Stomach smooth muscle (tissue), 2 donors: ENCODE measurements around the gene WASF1.

Experiments used
- H3K27ac ChIP-seq: one replicate; pipeline ENCODE4 v1.7.0; 2013; ENCODE audit warnings: mild to moderate bottlenecking, low read length, inconsistent platforms
- H3K27me3 ChIP-seq, 2 donors: one replicate each; pipeline ENCODE4 v1.7.0; 2013; ENCODE audit warnings: low read length in 2 of 2; ENCODE audit not compliant: insufficient read depth in 2 of 2, control insufficient read depth in 1 of 2
- H3K36me3 ChIP-seq, 2 donors: one replicate each; pipeline ENCODE4 v1.7.0; 2013; ENCODE audit warnings: low read length in 2 of 2; ENCODE audit not compliant: control insufficient read depth in 2 of 2, insufficient read depth in 2 of 2
- H3K4me1 ChIP-seq: one replicate; pipeline ENCODE4 v1.7.0; 2013; ENCODE audit warnings: low read length; ENCODE audit not compliant: control insufficient read depth, insufficient read depth
- H3K4me3 ChIP-seq, 2 donors: one replicate each; pipeline ENCODE4 v1.7.0; 2013; ENCODE audit warnings: low read length in 2 of 2
- H3K9ac ChIP-seq, 2 donors: one replicate each; pipeline ENCODE4 v1.7.0; 2013; ENCODE audit warnings: low read length in 2 of 2, mild to moderate bottlenecking in 1 of 2
- H3K9me3 ChIP-seq, 2 donors: one replicate each; pipeline ENCODE4 v1.7.0; 2013; ENCODE audit warnings: low read length in 2 of 2; ENCODE audit not compliant: control insufficient read depth in 2 of 2
- donor health status: healthy.
- donor health status: Pancreatic carcinoma.

Gene WASF1

GRCh38 chr6:110179406-110180227 lies at the start of gene WASF1:
TSS of gene WASF1 (minus strand) at chr6:110179670. CDS start at chr6:110127601, 52,069 bp downstream.
- no peaks in the 10 kb centered on the region for H3K27me3 ChIP-seq
- H3K4me1 ChIP-seq: peaks cover 25% of the 10 kb centered on the region

DNA sequence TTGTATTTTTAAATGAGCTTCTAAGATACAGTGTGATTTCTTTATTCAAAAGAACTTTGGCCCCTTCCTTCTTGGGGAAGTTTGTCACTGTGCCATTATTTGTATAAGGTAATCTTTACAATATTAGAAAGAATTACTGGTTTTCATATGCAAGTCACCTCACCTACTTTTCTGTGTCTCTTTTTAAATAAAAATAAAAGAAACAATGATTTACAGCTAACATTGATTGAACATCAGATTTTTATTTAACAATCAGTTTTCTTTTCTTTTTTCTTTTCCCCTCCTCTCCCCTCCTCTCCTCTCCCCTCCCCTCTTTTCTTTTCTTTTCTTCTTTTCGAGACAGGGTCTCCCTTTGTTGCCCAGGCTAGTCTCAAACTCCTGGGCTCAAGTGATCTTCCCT lies 46.8 kb upstream of the WASF1 start:
- no peak overlapping the region for H3K27ac ChIP-seq
- H3K4me1 ChIP-seq: no peaks in the 10 kb centered on the region
- no peak overlapping the region for H3K9ac ChIP-seq
- H3K36me3 ChIP-seq: peaks cover 19 to 26% of the 10 kb centered on the region in 2 donors
- H3K27me3 ChIP-seq: no peaks in the 10 kb centered on the region
- H3K9me3 ChIP-seq: no peaks in the 10 kb centered on the region
- H3K4me3 ChIP-seq: no peak overlapping the region

More at GRCh38 chr6:110179406-110180227, at the start of gene WASF1:
- peak within 1 kb of the TSS; percentile 79 to 91 for H3K9ac ChIP-seq
- peak within 1 kb of the TSS; percentile 85 for H3K27ac ChIP-seq
- H3K36me3 ChIP-seq: no peaks in the 10 kb centered on the region
- peak within 1 kb of the TSS; percentile 92 to 98 for H3K4me3 ChIP-seq
- no peaks in the 10 kb centered on the region for H3K9me3 ChIP-seq

GRCh38 chr6:110221738-110222137 lies 42.3 kb upstream of the WASF1 start:
- Histone ChIP-seq H3K4me3 (no peak overlapping the region), H3K4me1 (no peaks in the 10 kb centered on the region), H3K9ac (no peak overlapping the region), H3K27ac (no peak overlapping the region), H3K27me3 (no peaks in the 10 kb centered on the region), H3K9me3 (no peaks in the 10 kb centered on the region), H3K36me3 (peaks cover 17 to 25% of the 10 kb centered on the region in 2 donors)

DNA sequence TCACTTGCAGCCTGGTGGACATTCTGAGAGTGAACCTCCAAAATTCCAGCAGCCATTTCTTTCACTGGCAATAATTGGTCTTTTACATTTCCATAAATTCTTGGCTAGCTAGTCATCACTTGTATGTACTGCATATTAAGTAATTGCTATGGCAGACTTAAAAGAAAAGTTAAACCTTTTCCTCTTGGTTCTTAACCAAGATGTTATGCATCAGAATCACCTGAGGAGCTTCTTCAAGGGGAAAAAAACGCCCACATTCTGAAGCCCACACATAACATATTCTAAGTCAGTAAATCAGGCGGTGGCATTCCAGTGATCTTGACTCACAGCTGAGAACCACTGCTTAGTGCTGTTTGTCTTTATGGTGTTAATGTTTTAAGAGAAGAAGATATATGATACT lies 37.8 kb upstream of the WASF1 start:
- H3K27ac ChIP-seq: no peak overlapping the region
- no peaks in the 10 kb centered on the region for H3K27me3 ChIP-seq
- no peaks in the 10 kb centered on the region for H3K9me3 ChIP-seq
- H3K4me1 ChIP-seq: no peaks in the 10 kb centered on the region
- peaks cover 31 to 32% of the 10 kb centered on the region in 2 donors for H3K36me3 ChIP-seq
- no peak overlapping the region for H3K4me3 ChIP-seq
- no peak overlapping the region for H3K9ac ChIP-seq

GRCh38 chr6:110216140-110216539 lies 36.7 kb upstream of the WASF1 start:
- H3K9ac ChIP-seq: no peak overlapping the region
- no peaks in the 10 kb centered on the region for H3K4me1 ChIP-seq
- H3K4me3 ChIP-seq: no peak overlapping the region
- H3K27ac ChIP-seq: no peak overlapping the region
- no peaks in the 10 kb centered on the region for H3K27me3 ChIP-seq
- peaks cover 34 to 37% of the 10 kb centered on the region in 2 donors for H3K36me3 ChIP-seq
- H3K9me3 ChIP-seq: no peaks in the 10 kb centered on the region

- no peaks in the 10 kb centered on the region for H3K9me3 ChIP-seq
- H3K36me3 ChIP-seq: peaks cover 29 to 35% of the 10 kb centered on the region in 2 donors
- no peak overlapping the region for H3K9ac ChIP-seq
Observed at GRCh38 chr6:110214338-110214737, 34.9 kb upstream of the WASF1 start.

DNA sequence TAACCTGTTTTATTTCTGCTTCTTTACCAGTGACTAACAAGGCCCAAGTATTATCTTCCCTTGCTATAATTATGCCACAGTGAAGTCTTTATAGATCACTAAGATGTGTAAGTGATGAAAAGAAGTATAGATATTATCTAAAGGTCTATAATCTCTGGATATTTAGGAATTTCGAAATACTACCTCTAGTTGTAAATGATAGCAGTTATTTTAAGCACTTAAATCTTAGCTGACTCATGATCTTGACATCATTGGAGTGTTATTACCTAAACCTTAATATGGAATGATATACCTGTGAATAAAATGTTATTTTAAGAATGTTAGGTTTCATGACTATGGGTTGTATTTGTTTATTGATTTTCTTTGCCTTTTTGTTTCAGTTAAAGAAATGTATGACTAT lies 32.3 kb upstream of the WASF1 start:
- Histone ChIP-seq H3K27me3 (no peaks in the 10 kb centered on the region), H3K4me3 (no peak overlapping the region), H3K36me3 (peaks cover 20 to 28% of the 10 kb centered on the region in 2 donors), H3K4me1 (no peaks in the 10 kb centered on the region), H3K27ac (no peak overlapping the region), H3K9ac (no peak overlapping the region), H3K9me3 (no peaks in the 10 kb centered on the region)

More at GRCh38 chr6:110214338-110214737, 34.9 kb upstream of the WASF1 start:
- no peak overlapping the region for H3K27ac ChIP-seq
- H3K4me1 ChIP-seq: no peaks in the 10 kb centered on the region
- H3K27me3 ChIP-seq: no peaks in the 10 kb centered on the region
- H3K4me3 ChIP-seq: no peak overlapping the region

GRCh38 chr6:110207652-110208051 lies 28.2 kb upstream of the WASF1 start:
- Histone ChIP-seq H3K9ac (no peak overlapping the region), H3K4me3 (no peak overlapping the region), H3K4me1 (no peaks in the 10 kb centered on the region), H3K36me3 (peaks cover 6 to 9% of the 10 kb centered on the region in 2 donors), H3K27me3 (no peaks in the 10 kb centered on the region), H3K27ac (no peak overlapping the region), H3K9me3 (no peaks in the 10 kb centered on the region)

DNA sequence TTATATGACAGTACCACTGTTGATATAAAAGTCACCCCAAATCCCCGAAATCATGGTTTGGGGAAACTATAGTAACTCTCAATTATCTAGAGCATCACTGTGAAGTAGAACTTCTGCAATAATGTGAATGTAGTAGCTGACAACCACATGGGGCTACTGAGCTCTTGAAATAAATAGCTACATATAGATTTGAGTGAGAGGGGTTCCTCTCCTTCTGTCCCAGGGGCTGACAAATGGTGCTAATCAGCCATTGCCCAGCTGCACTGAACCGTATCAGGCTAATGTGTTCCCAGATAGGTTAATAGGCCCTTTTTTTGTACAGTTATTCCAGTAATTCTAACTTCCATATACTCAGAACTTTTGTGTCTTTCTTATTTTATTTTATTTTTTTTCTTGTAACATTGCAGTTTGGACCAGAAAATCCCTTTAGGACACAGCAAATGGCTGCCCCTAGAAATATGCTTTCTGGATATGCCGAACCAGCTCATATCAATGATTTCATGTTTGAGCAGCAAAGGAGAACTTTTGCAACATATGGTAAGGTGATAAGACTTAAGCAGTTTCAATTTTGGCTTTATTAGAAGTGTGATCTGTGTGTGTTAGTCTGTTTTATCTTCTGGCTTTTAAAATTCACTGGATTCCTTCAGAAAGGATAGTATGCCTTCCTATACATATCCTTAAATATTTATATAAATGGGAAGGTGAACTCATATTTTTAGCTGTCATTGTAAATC lies 21.8 kb upstream of the WASF1 start:
- no peaks in the 10 kb centered on the region for H3K36me3 ChIP-seq
- no peaks in the 10 kb centered on the region for H3K27me3 ChIP-seq
- no peak overlapping the region for H3K4me3 ChIP-seq
- no peaks in the 10 kb centered on the region for H3K9me3 ChIP-seq
- no peak overlapping the region for H3K9ac ChIP-seq
- no peaks in the 10 kb centered on the region for H3K4me1 ChIP-seq
- H3K27ac ChIP-seq: no peak overlapping the region

DNA sequence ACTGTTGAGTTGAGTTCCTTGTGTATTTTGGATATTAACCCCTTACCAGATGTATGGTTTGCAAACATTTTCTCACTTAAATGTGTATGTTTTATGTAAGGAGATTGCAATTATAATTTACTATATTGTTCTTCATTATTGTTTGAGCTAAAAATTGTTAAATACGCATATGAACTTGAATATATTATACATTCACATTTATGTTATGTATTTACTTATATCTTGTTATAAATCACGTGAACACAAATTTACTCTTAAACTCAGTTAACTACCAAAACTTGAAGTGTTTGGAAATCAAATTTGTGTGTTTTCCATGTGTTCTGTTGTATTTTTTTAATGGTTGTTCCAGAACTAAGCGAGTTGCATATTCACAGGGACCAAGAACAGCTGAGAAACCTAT lies 19.1 kb upstream of the WASF1 start:
- Histone ChIP-seq H3K27me3 (no peaks in the 10 kb centered on the region), H3K27ac (no peak overlapping the region), H3K36me3 (peaks cover under 1 to 8% of the 10 kb centered on the region in 2 donors), H3K4me3 (no peak overlapping the region), H3K9ac (no peak overlapping the region), H3K9me3 (no peaks in the 10 kb centered on the region), H3K4me1 (no peaks in the 10 kb centered on the region)
